Fibroblast of lung (primary cell): ENCODE data around the gene TATDN2. TPM values are rescaled to one million over a fixed set of nuclear protein-coding genes. Genes with fewer than 3 reads are reported as not detected.

Source experiments
- DNase-seq, 2 donors: peaks; one replicate each; pipeline versions ENCODE4 v3.0.0 to v3.0.0-alpha.2; 2010; ENCODE audit warnings: low read depth in 2 of 2
- H2AFZ ChIP-seq: 2 replicates; pipeline ENCODE4 v1.5.1; 2012; ENCODE audit warnings: low read length, control low read depth, inconsistent platforms
- H3K27ac ChIP-seq: 2 replicates; pipeline ENCODE4 v1.5.1; 2011; ENCODE audit warnings: low read length, control low read depth; ENCODE audit not compliant: insufficient read depth
- H3K27me3 ChIP-seq: 2 replicates; pipeline ENCODE4 v1.5.1; 2011; ENCODE audit warnings: mild to moderate bottlenecking, low read length; ENCODE audit not compliant: control insufficient read depth, insufficient read depth
- H3K36me3 ChIP-seq: 2 replicates; pipeline ENCODE4 v1.5.1; 2011; ENCODE audit warnings: low read length; ENCODE audit not compliant: control insufficient read depth, insufficient read depth
- H3K4me1 ChIP-seq: 2 replicates; pipeline ENCODE4 v1.5.1; 2011; ENCODE audit warnings: low read length; ENCODE audit not compliant: control insufficient read depth, insufficient read depth; ENCODE audit errors: extremely low read depth
- H3K4me2 ChIP-seq: 2 replicates; pipeline ENCODE4 v1.5.1; 2011; ENCODE audit warnings: low read length, control low read depth; ENCODE audit not compliant: insufficient read depth; ENCODE audit errors: extremely low read depth
- H3K4me3 ChIP-seq, 4 experiments: fragments of 200-600 bp in 1 of 4; sonication (generic) in 1 of 4; replicated peaks in 1 of 4; 2 replicates each; pipeline ENCODE4 v1.5.1; 2011 to 2016; ENCODE audit warnings: low read length in 4 of 4, low read depth in 3 of 4, mild to moderate bottlenecking in 3 of 4, control low read depth in 2 of 4, inconsistent platforms in 1 of 4, mixed read lengths in 1 of 4; ENCODE audit not compliant: insufficient read depth in 1 of 4; ENCODE audit errors: control extremely low read depth in 1 of 4
- H3K79me2 ChIP-seq: 2 replicates; pipeline ENCODE4 v1.5.1; 2012; ENCODE audit warnings: mild to moderate bottlenecking, low read length, inconsistent platforms; ENCODE audit not compliant: control insufficient read depth, insufficient read depth
- H3K9ac ChIP-seq: 2 replicates; pipeline ENCODE4 v1.5.1; 2011; ENCODE audit warnings: mild to moderate bottlenecking, low read length, control low read depth; ENCODE audit not compliant: insufficient read depth
- H3K9me3 ChIP-seq: 2 replicates; pipeline ENCODE4 v1.5.1; 2012; ENCODE audit warnings: low read depth, low read length; ENCODE audit not compliant: control insufficient read depth, insufficient read depth
- H4K20me1 ChIP-seq: 2 replicates; pipeline ENCODE4 v1.5.1; 2011; ENCODE audit warnings: low read length; ENCODE audit not compliant: control insufficient read depth, insufficient read depth; ENCODE audit errors: extremely low read depth
- CTCF ChIP-seq, 2 donors: IDR thresholded peaks in 1 of 2; conservative IDR thresholded peaks in 1 of 2; 1 replicate in 1 of 2; 2 replicates in 1 of 2; pipeline ENCODE4 v1.5.1; 2011 to 2012; ENCODE audit warnings: low read length in 2 of 2, control low read depth in 1 of 2, inconsistent platforms in 1 of 2, low read depth in 1 of 2, mild to moderate bottlenecking in 1 of 2
- EZH2 ChIP-seq: IDR thresholded peaks from 2 replicates; pipeline ENCODE4 v1.5.1; 2012; ENCODE audit warnings: low read length, control low read depth, mild to moderate bottlenecking; ENCODE audit errors: missing control alignments
- polyA plus RNA-seq, 2 donors: library from polyadenylated mRNA; depleted of rRNA in 1 of 2; stranded (reverse) in 1 of 2; unstranded in 1 of 2; fragments of >200 nt; gene quantifications; 2 replicates each; pipeline ENCODE4 v1.2.1, GENCODE V29; 2011 to 2012; ENCODE audit warnings: missing spikeins in 1 of 2
- total RNA-seq: library from RNA; depleted of rRNA; stranded (reverse); fragments of >200 nt; gene quantifications from 2 replicates; pipeline ENCODE4 v1.2.1, GENCODE V29; 2014

The TATDN2 gene
- total and polyA plus RNA-seq, 2 donors (not counting 1 experiment from before 2014, with no cell fraction given) = 12.4 to 16.5 TPM

- H3K27me3 ChIP-seq = no peaks in the 10 kb centered on the region
- no peaks in the 10 kb centered on the region for H3K9me3 ChIP-seq
- peaks cover 6% of the 10 kb centered on the region for H3K4me1 ChIP-seq
- H3K36me3 ChIP-seq = peaks cover 28% of the 10 kb centered on the region
- H4K20me1 ChIP-seq = no peaks in the 10 kb centered on the region
- no peak overlapping the region for H2AFZ ChIP-seq
- H3K4me3 ChIP-seq = no peak overlapping the region
- H3K79me2 ChIP-seq = no peaks in the 10 kb centered on the region
- H3K4me2 ChIP-seq = no peak overlapping the region
- H3K9ac ChIP-seq = no peak overlapping the region
- DNase-seq = peak; percentile 61 to 78
- H3K27ac ChIP-seq = no peak overlapping the region
- no peak for TF ChIP-seq CTCF (conservative IDR thresholded peaks at IDR 0.05 in 1 of 2, IDR thresholded peaks at IDR 0.05 in 1 of 2; ENCODE audit: low read depth in 1 of 2, low read length in 2 of 2)
- no peak for TF ChIP-seq EZH2
These were observed 62.3 kb downstream of the TATDN2 start for GRCh38 chr3:10310578-10310977.

GRCh38 chr3:10311710-10312109 is 63.5 kb downstream of the TATDN2 start:
- DNase-seq = no peak
- peaks cover 6% of the 10 kb centered on the region for H3K4me1 ChIP-seq
- H3K9me3 ChIP-seq = no peaks in the 10 kb centered on the region
- peaks cover 29% of the 10 kb centered on the region for H3K36me3 ChIP-seq
- H3K27ac ChIP-seq = no peak overlapping the region
- H3K9ac ChIP-seq = no peak overlapping the region
- H3K79me2 ChIP-seq = peaks cover 4% of the 10 kb centered on the region
- TF ChIP-seq CTCF (conservative IDR thresholded peaks at IDR 0.05 in 1 of 2, IDR thresholded peaks at IDR 0.05 in 1 of 2; ENCODE audit: low read depth in 1 of 2, low read length in 2 of 2) (no peak), EZH2 (no peak)
- no peak overlapping the region for H2AFZ ChIP-seq
- no peaks in the 10 kb centered on the region for H4K20me1 ChIP-seq
- no peak overlapping the region for H3K4me3 ChIP-seq
- no peaks in the 10 kb centered on the region for H3K27me3 ChIP-seq
- no peak overlapping the region for H3K4me2 ChIP-seq

DNA sequence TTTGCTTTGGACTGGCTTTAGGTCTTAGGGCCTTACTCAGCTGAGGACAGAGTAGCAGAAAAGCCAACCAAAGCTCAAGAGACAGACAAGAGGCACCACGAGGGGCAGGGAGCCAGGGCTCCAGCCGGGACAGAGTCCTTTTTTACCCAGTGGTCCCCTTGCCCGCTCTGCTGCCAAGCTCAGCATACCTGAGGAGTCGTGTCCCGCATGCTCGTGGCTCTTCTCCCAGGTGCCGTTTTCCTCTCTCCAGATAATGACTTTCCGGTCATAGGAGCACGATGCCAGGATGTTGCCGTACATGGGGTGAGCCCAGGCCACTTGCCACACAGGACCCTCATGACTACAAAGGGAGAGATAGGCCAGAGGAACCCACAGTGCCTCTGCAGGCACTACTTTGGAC is 64.1 kb downstream of the TATDN2 start:
- Histone ChIP-seq H3K4me3 (no peak overlapping the region), H3K4me2 (no peak overlapping the region), H3K9ac (no peak overlapping the region), H2AFZ (no peak overlapping the region), H3K36me3 (peaks cover 33% of the 10 kb centered on the region), H4K20me1 (no peaks in the 10 kb centered on the region), H3K9me3 (no peaks in the 10 kb centered on the region), H3K79me2 (peaks cover 6% of the 10 kb centered on the region), H3K4me1 (peaks cover 6% of the 10 kb centered on the region), H3K27me3 (no peaks in the 10 kb centered on the region), H3K27ac (no peak overlapping the region)
- no peak for TF ChIP-seq CTCF (conservative IDR thresholded peaks at IDR 0.05 in 1 of 2, IDR thresholded peaks at IDR 0.05 in 1 of 2; ENCODE audit: low read depth in 1 of 2, low read length in 2 of 2)
- no peak for TF ChIP-seq EZH2
- no peak for DNase-seq
